Inferior parietal cortex (tissue), 1 donor: ENCODE data around the gene RDH13.
"Not testable (repeated sequence)": the region's sequence is repeated elsewhere in the genome, so short reads cannot be mapped to it uniquely, and the experiment has no call there.

Source experiments
- DNase-seq: peaks from one replicate; pipeline ENCODE4 v3.0.0-alpha.2; 2016; ENCODE audit errors: extremely low spot score

The RDH13 gene

GRCh38 chr19:55018216-55018615 lies 44.7 kb downstream of the RDH13 start:
- DNase-seq, result no peak

GRCh38 chr19:55016017-55016416 lies 46.9 kb downstream of the RDH13 start:
- DNase-seq, result no peak

- no peak for DNase-seq
These were observed 47.8 kb downstream of the RDH13 start for GRCh38 chr19:55015126-55015525.

GRCh38 chr19:55014714-55015113 lies 48.2 kb downstream of the RDH13 start:
- DNase-seq, result no peak

- DNase-seq, result no peak
These were observed 49.4 kb downstream of the RDH13 start for GRCh38 chr19:55013596-55013995.

GRCh38 chr19:55012306-55012705 lies 50.6 kb downstream of the RDH13 start:
- DNase-seq, result no peak

GRCh38 chr19:55010561-55010960 lies 52.4 kb downstream of the RDH13 start:
- not testable (repeated sequence) for DNase-seq

- DNase-seq, result not testable (repeated sequence)
These were observed 54.2 kb downstream of the RDH13 start for GRCh38 chr19:55008781-55009180.

GRCh38 chr19:55008189-55008588 lies 54.8 kb downstream of the RDH13 start:
- DNase-seq, result not testable (repeated sequence)

- DNase-seq, result not testable (repeated sequence)
These were observed 55.4 kb downstream of the RDH13 start for GRCh38 chr19:55007537-55007936.

GRCh38 chr19:55006795-55007194 lies 56.2 kb downstream of the RDH13 start:
- DNase-seq, result not testable (repeated sequence)

GRCh38 chr19:55005684-55006488 lies 57.1 kb downstream of the RDH13 start:
- DNase-seq, result peak; percentile 30

GRCh38 chr19:55000761-55001160 lies 62.2 kb downstream of the RDH13 start:
- no peak for DNase-seq

- DNase-seq, result not testable (repeated sequence)
These were observed 64.2 kb downstream of the RDH13 start for GRCh38 chr19:54998751-54999239.

GRCh38 chr19:54995561-54995960 lies 67.4 kb downstream of the RDH13 start:
- DNase-seq, result no peak
